GM18868 (cell line): ENCODE results near the gene CNPY4.

Source experiments
- ATAC-seq: cut with Tn5 transposase; IDR thresholded peaks from one replicate; pipeline ENCODE4 v1.9.1; 2021; ENCODE audit warnings: mild to moderate bottlenecking, moderate library complexity; ENCODE audit not compliant: unreplicated experiment

CNPY4 gene

DNA sequence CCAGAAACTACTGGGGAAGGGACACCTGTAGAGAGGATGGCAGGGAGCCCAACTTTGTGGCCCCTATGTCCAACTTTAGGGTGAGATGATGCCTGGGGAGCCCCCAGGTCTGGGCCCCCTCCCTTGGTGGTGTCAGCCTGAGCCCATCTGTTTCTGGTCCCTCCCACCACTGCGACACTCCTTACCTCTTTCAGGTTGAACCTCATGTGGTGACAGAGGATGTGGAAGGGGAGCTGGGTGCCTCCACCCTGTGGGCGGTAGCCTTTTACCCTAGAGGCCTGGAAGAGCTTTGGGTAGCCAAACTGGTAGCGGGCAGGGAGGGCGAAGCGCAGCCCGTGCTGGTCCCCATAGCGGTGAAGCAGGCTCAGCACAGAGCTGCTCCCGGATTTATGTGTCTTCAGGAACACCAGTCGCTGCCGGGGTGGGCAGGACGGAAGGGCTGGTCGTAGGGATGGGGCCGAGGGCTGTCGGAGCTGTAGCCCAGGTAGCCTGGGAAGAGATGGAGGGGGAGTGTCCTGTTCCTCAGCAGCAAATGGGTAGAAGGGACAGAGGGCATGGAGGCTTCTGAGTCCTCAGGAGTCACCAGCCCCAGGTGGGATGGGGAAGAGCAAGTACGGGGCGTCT, 47.0 kb downstream of the CNPY4 start:
- ATAC-seq, result no peak

GRCh38 chr7:100166970-100167911, 47.8 kb downstream of the CNPY4 start:
- no peak for ATAC-seq

GRCh38 chr7:100167912-100168323, 48.5 kb downstream of the CNPY4 start:
- ATAC-seq, result no peak

DNA sequence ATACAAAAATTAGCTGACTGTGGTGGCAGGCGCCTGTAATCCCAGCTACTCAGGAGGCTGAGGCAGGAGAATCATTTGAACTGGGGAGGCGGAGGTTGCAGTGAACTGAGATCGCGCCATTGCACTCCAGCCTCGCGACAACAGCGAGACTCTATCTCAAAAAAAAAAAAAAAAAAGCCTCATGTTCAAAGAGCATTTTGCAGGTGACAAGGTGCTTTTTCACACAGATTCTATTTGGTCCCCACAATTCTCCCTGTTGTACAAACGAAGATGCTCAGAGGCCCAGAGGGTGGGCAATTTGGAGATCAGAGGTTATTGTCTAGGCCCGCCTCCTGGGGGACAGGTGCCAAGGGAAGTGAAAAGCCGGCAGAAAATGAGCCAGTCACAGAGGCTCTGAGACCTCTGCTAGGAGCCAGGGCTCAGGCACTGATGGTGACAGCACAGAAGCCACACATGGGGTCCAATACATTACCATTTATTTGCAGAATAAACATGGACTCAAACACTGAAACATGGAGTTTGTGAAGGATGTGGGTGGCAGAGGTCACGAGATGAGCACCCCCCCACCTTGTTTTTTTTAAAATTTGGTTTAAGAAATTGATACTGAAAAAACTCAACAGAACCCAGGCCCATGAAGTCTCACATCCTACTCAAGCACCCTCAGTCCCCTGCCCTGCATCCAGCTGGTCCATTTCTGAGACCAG, 49.9 kb downstream of the CNPY4 start:
- ATAC-seq, result no peak

GRCh38 chr7:100170101-100170897, 50.9 kb downstream of the CNPY4 start:
- ATAC-seq, result no peak

- no peak for ATAC-seq
Observed at GRCh38 chr7:100171087-100171681, 51.8 kb downstream of the CNPY4 start.

DNA sequence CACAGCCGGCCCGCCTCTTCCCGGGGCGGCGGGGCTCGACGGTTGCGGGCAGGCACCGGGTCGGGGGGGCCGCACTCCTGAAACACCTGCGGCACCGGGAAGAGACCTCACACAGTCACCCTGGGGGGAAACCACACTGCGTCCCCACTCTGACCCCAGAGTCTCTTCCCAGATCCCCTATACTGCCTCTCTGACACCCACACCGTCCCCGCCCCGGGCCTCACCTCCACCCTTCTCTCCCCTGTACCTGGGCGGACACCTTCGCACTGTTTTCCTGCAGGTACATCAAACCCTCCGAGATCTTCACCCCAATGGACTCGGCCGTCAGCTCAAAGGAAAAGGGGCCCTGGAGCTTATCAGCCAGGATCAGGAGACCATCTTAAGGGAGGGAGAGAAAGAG, 52.4 kb downstream of the CNPY4 start:
- no peak for ATAC-seq

- ATAC-seq, result no peak
Observed at GRCh38 chr7:100173806-100174495, 54.5 kb downstream of the CNPY4 start.

GRCh38 chr7:100174582-100174981, 55.1 kb downstream of the CNPY4 start:
- no peak for ATAC-seq
